Measurements from ENCODE around the gene HOXD3. TPM values are rescaled to one million over a fixed set of nuclear protein-coding genes. Genes with fewer than 3 reads are reported as not detected.

Gene HOXD3
- total and polyA plus RNA-seq, 12 donors, result 2.0 to 41.3 (median 10.6) TPM

GRCh38 chr2:176164201-176164600, 7.1 kb downstream of the HOXD3 start:
- Histone ChIP-seq H3K27ac (no peak overlapping the region), H3K36me3 (replicated peaks in 1 of 2) (no peaks in the 10 kb centered on the region), H3K4me1 (replicated peaks in 1 of 2) (no peaks in the 10 kb centered on the region), H3K27me3 (no peaks in the 10 kb centered on the region), H3K4me3 (no peak overlapping the region), H3K9me3 (replicated peaks in 1 of 3) (no peaks in the 10 kb centered on the region)
- WGBS, 4 donors, result 63 to 75% (median 74%) methylated on average over 13 of the region's 13 CpGs
- no peak for DNase-seq
- no peak for TF ChIP-seq CTCF (IDR thresholded peaks at IDR 0.05)
- intact Hi-C loops (cut with DNase I), result no loop called here

- no peak overlapping the region for H3K27ac ChIP-seq
- H3K27me3 ChIP-seq, result no peaks in the 10 kb centered on the region
- no peak overlapping the region for H3K4me3 ChIP-seq
- intact Hi-C loops (cut with DNase I), result no loop called here
- H3K9me3 ChIP-seq (replicated peaks in 1 of 3), result no peaks in the 10 kb centered on the region
- H3K4me1 ChIP-seq (replicated peaks in 1 of 2), result no peaks in the 10 kb centered on the region
- no peak for DNase-seq
- TF ChIP-seq POLR2A (IDR thresholded peaks at IDR 0.05), result no peak
- TF ChIP-seq CTCF (IDR thresholded peaks at IDR 0.05), result no peak
- WGBS, 4 donors, result 35 to 54% (median 43%) methylated on average over 47 to 52 of the region's 52 CpGs
- no peaks in the 10 kb centered on the region for H3K36me3 ChIP-seq (replicated peaks in 1 of 2)
Observed at GRCh38 chr2:176164611-176165369, 7.7 kb downstream of the HOXD3 start.

- DNase-seq, result no peak
- Histone ChIP-seq H3K4me3 (no peak overlapping the region), H3K4me1 (replicated peaks in 1 of 2) (no peaks in the 10 kb centered on the region), H3K27ac (no peak overlapping the region), H3K27me3 (no peaks in the 10 kb centered on the region), H3K9me3 (replicated peaks in 1 of 3) (no peaks in the 10 kb centered on the region), H3K36me3 (replicated peaks in 1 of 2) (no peaks in the 10 kb centered on the region)
- WGBS, 4 donors, result 46 to 80% (median 60%) methylated on average over 20 to 26 of the region's 26 CpGs
- TF ChIP-seq CTCF (IDR thresholded peaks at IDR 0.05), result no peak
- TF ChIP-seq POLR2A (IDR thresholded peaks at IDR 0.05), result no peak
- intact Hi-C loops (cut with DNase I), result no loop called here
Observed at GRCh38 chr2:176165370-176166050, 8.4 kb downstream of the HOXD3 start.

- no peak for DNase-seq
- no peak overlapping the region for H3K4me3 ChIP-seq
- H3K27ac ChIP-seq, result no peak overlapping the region
- WGBS, 4 donors, result 68 to 76% (median 73%) methylated on average over 2 of the region's 2 CpGs
- no peak for TF ChIP-seq POLR2A (IDR thresholded peaks at IDR 0.05)
- TF ChIP-seq CTCF (IDR thresholded peaks at IDR 0.05), result no peak
- no peaks in the 10 kb centered on the region for H3K9me3 ChIP-seq (replicated peaks in 1 of 3)
- H3K36me3 ChIP-seq (replicated peaks in 1 of 2), result no peaks in the 10 kb centered on the region
- intact Hi-C loops (cut with DNase I), result no loop called here
- H3K27me3 ChIP-seq, result no peaks in the 10 kb centered on the region
- H3K4me1 ChIP-seq (replicated peaks in 1 of 2), result no peaks in the 10 kb centered on the region
Observed at GRCh38 chr2:176166272-176166671, 9.2 kb downstream of the HOXD3 start.
